NCI-H2171 treated with DMSO at 0.1 percent for 48 hours (cell line): ENCODE measurements around the gene AGPAT2.

Experiments
- DNase-seq: peaks from one replicate; lab custom pipeline; 2025; lab: John Stamatoyannopoulos, UW

The AGPAT2 gene

DNA sequence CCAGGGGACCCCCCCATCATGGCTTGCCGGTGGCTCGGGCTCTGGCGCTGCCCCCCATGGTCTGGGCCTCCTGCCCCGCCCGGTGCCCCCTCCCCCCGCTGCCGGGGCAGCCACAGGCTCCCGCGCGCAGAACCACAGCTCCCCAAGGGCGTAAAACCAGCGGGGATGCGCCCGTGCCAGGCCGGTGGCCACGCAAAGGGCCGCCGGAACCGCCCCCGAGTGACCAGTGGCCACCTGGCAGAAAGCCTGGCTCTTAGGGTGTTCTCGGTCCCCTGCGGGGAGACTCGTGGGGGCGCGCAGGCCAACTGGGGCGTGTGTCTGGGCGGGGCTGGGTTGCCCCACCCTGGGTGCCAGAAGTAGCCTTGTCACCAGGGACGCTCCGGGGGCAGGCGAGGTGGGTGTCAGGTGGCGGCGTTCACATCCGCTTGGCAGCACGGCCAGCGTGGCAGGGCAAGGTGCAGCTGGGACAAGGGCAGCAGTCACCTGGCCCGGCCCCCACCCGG, 515 bp upstream of the AGPAT2 start:
- peak; percentile 59 for DNase-seq

DNA sequence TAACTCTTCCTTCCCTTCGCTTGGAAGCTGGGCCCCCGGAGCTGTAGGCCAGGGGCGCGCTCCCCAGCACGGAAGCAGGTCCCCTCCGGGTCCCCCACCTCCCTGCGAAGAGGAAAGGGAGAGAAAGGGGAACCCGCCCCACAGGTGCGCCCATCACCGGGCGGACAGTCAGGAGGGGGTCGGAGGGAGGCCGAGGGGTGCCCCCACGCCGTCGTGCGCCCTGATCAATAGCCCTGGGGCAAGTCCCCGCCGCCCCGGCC, 793 bp downstream of the AGPAT2 start:
- no peak for DNase-seq

DNA sequence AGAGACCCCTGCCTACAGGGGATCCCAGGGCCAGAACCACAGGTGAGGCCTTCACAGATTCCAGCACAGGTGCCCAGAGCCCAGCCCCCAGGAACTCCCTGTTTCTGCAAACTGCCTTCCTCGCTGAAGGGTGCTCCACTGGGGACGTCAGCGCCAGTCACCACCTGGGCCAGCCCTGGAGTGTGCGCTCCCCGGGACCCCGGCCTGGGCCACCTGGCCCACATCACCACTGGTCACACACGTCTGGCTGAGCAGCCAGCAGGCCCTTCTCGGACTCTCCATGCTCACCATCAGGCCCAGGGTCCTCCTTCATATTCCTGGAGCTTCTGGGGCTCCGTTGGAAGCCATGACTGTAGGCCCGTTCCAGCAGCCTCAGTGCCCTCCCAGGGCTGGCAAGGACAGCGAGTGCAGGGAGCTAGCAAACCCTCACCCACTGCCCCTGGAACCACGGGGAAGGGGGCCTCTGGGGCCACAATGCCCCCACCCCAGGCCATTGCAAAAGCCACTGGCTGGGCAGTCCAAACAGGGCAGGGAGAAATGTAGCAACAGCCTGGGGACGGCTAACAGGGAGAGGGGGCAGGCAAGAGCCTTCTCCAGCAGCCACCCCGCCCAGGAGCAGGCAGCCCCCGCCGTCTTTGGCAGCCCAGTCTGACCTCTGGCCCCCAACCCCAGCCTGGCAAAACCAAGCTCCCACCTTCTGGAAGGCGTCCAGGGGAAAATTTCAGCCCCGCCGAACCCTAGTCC, 1.3 kb downstream of the AGPAT2 start:
- no peak for DNase-seq

DNA sequence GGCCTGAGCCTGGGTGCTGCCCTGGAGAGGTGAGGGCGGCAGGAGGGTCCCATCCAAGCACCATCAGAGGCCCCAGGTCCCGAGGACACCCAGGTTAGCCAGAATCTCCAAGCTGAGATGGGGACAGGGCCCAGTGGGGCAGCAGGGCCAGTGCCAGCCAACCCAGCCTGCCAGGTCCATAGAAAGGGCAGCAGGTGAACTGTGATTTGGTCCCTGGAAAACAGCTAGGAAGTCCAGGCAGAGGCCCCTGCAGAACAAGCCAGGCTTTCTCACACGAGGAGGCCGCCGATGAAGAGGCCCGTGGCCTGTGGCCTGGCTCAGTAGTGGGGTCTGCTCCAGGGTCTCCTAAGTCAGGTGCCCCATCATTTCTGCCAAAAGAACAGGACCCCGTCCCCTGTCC, 2.0 kb downstream of the AGPAT2 start:
- DNase-seq = no peak

DNA sequence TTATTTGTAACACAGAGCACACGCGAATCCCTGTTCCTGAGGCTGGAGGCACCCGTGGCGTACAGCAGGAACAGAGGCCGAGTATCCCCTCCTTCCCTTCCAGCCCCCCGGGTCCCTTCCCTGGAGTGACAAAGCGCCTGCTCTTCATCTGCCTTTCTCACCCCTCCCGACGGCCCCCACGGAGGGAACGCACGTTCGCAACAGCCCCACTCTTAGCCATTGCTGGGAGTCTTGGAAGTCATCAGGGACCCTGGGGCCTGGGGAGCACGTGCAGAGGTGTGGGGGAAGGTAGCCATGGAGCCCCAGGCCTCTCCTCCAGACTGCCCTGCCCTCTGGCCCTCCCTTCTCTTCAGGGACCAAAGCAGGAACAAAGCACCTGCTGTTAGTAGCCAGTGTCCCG, 2.5 kb downstream of the AGPAT2 start:
- no peak for DNase-seq

GRCh38 chr9:136684339-136684738, 2.9 kb downstream of the AGPAT2 start:
- DNase-seq = no peak

GRCh38 chr9:136683755-136684154, 3.5 kb downstream of the AGPAT2 start:
- no peak for DNase-seq

GRCh38 chr9:136683173-136683745, 4.0 kb downstream of the AGPAT2 start:
- no peak for DNase-seq

DNA sequence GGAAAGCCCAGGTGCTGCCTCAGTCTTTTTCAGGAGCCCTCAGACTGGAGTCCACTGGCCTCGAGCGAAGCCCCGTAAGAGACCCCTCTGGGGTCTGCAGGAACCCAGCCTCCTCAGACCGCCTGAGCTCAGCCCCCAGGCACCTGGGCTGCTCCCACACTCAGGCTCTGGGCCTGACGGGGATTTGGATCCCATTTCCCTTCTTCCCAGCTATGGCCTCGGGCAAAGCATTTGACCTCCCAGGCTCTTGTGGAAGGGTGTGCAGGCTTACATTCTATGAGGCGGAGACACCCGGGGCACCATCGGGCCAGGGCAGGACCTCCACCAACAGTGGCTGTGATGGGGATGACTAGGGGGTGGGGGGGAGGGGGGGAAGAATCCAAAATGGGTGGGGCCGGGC, 4.5 kb downstream of the AGPAT2 start:
- no peak for DNase-seq

DNA sequence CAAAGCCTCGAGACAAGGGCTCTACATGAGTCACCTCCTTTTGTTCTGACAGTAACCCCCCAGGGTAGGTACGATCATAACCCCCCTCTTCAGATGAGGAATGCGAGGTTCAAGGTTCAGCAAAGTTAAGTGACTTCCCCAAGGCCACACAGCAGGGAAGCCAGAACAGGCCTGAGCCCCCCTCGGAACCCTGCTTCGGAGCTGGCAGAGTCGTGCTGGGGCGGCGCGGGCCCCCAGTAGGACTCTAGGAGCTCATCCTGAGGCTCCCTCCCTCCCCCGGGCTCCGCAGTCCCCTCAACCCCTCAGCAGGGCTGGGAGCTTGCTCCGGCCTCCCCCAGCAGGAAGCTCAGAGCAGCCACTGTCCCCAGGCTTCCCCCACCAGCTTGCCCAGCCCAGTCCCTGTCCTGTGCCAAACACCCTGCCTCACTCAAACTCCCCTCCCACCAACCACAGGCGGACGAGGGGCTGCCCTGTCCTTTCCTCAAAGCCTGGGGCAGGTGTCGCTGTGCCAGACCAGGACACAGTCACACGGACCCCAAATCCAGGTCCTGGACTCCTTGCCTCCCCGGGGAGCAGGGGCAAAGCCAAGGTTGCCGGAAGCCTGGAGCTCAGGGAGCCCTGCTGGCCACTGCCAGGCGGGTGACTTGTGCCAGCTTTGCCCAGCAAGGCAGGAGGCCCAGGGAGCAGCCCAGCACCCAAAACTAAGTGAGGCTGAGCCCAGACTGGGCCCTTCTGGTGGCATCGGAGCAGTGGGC, 5.1 kb downstream of the AGPAT2 start:
- no peak for DNase-seq

DNA sequence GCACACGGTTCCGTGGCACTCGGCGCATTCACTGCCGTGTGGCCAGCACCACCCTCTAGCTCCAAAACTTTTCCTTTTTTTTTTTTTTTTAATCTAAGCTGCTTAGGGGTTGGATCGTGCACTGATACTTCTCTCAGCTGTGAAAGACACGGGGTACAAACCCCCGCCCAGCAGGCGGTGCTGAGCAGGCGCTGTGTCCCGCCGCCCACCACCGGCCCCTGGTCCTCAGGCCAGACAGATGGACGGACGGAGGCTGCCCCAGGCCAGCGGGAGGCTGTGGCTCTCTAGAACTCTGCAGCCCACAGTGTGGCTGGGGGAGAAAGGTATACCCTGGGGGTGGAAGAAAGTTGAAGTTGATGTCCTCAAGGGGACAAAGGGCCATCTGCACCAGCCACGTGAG, 6.2 kb downstream of the AGPAT2 start:
- DNase-seq = no peak

DNA sequence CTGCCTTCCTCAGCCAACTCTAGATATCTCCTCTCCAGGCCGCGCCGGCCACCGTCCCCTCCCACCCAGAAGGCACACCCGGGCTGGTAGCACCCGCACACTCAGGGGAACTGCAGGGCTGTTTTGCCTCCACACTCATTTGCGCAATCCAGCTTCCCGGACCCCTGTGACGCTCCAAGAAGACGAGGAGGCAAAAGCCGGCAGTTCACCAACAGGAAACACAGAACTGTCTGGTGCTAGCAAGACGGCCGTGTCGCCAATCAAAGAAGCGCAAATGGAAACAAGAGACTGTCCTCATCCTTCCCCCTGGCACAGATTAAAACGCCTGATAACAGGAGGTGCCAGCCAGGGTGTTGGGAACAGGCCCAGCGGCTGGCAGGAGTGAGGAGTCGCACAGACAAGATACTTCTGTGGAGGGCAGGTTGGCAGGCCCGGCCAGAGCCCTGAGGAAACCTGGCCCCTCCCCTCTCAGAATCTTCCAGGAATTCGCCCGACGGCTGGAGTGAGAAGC, 7.8 kb downstream of the AGPAT2 start:
- DNase-seq = no peak

DNA sequence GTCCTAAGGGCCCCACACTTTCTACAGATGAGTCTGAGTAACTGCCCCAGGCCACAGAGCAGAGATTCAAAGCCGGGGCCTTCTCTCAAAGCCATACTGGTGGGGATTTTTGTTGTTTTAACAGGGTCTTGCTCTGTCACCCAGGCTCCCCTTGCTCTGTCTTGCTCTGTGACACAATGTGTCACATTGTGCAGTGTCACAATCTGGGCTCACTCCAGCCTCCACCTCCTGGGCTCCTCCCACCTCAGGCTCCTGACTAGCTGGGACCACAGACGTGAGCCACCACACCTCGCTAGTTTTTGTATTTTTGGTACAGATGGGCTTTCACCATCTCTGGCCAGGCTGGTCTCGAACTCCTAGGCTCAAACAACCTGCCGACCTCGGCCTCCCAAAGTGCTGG, 8.6 kb downstream of the AGPAT2 start:
- DNase-seq = no peak

GRCh38 chr9:136678034-136678433, 9.2 kb downstream of the AGPAT2 start:
- DNase-seq = no peak

GRCh38 chr9:136676920-136677686, 10.2 kb downstream of the AGPAT2 start:
- DNase-seq = no peak

- DNase-seq = no peak
Observed at GRCh38 chr9:136676297-136676794, 10.9 kb downstream of the AGPAT2 start.

DNA sequence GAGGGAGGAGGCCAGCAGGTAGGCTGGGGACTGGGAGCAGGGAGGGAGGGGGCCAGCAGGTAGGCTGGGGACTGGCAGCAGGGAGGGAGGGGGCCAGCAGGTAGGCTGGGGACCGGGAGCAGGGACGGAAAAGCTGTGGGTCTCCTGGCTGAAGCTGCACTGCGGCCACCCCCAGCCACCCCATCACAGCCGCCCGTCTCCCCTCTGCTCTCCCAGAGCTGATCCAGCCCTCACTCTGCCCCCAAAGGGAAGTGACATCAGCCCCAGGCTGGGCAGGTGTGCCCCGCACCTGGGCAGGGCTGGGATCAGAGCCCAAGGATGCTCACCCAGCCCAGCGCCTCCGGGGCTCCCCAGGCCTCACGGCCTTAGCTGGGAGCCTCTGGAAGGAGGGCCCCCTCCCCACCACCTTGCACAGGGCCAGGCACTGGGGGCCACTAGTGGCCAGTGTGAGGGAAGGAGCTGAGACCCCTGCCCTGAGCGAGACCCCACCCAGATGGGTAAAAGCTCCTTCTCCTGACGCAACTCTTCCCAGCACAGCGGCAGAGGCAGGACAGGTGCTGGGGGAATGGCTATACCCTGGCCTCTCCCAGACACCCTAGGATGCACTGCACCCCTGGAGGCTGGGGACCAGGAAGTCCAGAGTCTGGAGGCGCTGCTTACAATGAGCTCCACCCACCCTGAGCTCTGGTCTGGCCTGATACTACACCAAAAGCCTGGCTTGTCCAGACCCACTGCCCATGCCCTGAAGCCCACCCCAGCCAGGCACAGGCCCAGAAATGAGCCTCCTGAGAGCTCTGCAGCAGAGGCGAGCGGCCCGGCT, 11.6 kb downstream of the AGPAT2 start:
- no peak for DNase-seq

DNA sequence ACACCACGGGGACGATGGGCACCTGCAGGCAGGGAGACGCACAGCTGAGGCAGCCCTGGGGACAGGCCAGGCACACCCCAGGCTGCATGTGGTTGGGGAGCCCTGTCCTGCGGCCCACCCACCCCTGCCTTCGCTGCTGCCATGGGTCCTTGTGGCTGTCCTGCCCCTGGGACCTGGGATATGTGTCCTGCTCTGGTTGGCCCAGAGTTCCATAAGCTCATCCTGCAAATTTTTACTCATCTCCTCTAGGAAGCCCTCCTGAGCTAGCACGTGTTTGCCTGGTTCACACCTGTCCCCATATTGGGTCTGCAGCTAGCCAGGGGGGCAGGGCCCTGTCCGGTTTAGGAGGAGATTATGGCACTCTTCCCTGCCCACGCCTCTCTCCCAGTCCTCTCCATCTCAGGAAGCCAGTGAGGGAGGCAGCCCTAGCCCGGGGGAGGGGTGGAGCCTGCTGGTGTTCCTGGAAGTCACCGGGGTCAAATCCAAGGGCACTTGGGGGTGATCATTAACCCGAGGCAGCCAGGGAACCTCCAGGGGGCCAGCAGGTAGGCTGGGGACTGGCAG, 12.4 kb downstream of the AGPAT2 start:
- no peak for DNase-seq

GRCh38 chr9:136673975-136674785, 13.1 kb downstream of the AGPAT2 start:
- DNase-seq = no peak
